PC-9 (cell line): ENCODE measurements around the gene NUDT9. TPM values are rescaled to one million over a fixed set of nuclear protein-coding genes. Genes with fewer than 3 reads are reported as not detected.
"Not testable (repeated sequence)": the region's sequence is repeated elsewhere in the genome, so short reads cannot be mapped to it uniquely, and the experiment has no call there.

ENCODE experiments used
- BruUV-seq: library from RNA; stranded (reverse); fragments of 400-500 nt; replicated peaks from 2 replicates; lab custom pipeline; 2021; lab: Mats Ljungman, UMichigan
- CTCF ChIA-PET: fragments of 300-600 bp; sonication (Branson Sonifier 250); formaldehyde crosslinking; loops from one replicate; lab custom pipeline; 2022; ENCODE audit warnings: antibody characterized with exemption; lab: Charles Lee
- POLR2A ChIA-PET: fragments of 300-600 bp; sonication (Branson Sonifier 250); formaldehyde crosslinking; loops from one replicate; lab custom pipeline; 2022; ENCODE audit warnings: antibody characterized with exemption; ENCODE audit not compliant: unreplicated experiment; lab: Charles Lee
- DNase-seq, 2 experiments: peaks; one replicate each; pipeline versions ENCODE4 v3.0.0 to v3.0.0-alpha.2; 2015 to 2022; ENCODE audit warnings: mixed read lengths in 1 of 2
- H2AFZ ChIP-seq: fragments of 200-600 bp; sonication (generic); 2 replicates; pipeline ENCODE4 v1.8.1; 2017; ENCODE audit warnings: antibody characterized with exemption
- H3F3A ChIP-seq: fragments of 200-600 bp; sonication (generic); 2 replicates; pipeline ENCODE4 v1.8.1; 2017; ENCODE audit warnings: antibody characterized with exemption, mild to moderate bottlenecking, low read depth; ENCODE audit not compliant: insufficient read depth
- H3K27ac ChIP-seq: fragments of 200-600 bp; sonication (generic); 2 replicates; pipeline ENCODE4 v1.6.1; 2016; ENCODE audit warnings: mixed run types
- H3K27me3 ChIP-seq: fragments of 200-600 bp; sonication (generic); 2 replicates; pipeline ENCODE4 v1.6.1; 2016; ENCODE audit warnings: low read depth, mixed run types; ENCODE audit not compliant: insufficient read depth
- H3K36me3 ChIP-seq: fragments of 200-600 bp; sonication (generic); 2 replicates; pipeline ENCODE4 v1.6.1; 2016; ENCODE audit warnings: low read depth, mixed run types
- H3K4me1 ChIP-seq: fragments of 200-600 bp; sonication (generic); replicated peaks from 2 replicates; pipeline ENCODE4 v1.6.1; 2016; ENCODE audit warnings: mixed run types; ENCODE audit not compliant: insufficient read depth
- H3K4me2 ChIP-seq: fragments of 200-600 bp; sonication (generic); 2 replicates; pipeline ENCODE4 v1.6.1; 2017; ENCODE audit warnings: mixed run types
- H3K4me3 ChIP-seq: fragments of 200-600 bp; sonication (generic); 2 replicates; pipeline ENCODE4 v1.6.1; 2016; ENCODE audit warnings: mixed run types
- H3K79me2 ChIP-seq: fragments of 200-600 bp; sonication (generic); 2 replicates; pipeline ENCODE4 v1.6.1; 2017; ENCODE audit warnings: low read depth, mixed run types
- H3K9me2 ChIP-seq: fragments of 200-600 bp; sonication (generic); 2 replicates; pipeline ENCODE4 v1.8.1; 2017; ENCODE audit warnings: mild to moderate bottlenecking; ENCODE audit not compliant: insufficient read depth
- H3K9me3 ChIP-seq: fragments of 200-600 bp; sonication (generic); 2 replicates; pipeline ENCODE4 v1.8.1; 2016; ENCODE audit warnings: low read depth; ENCODE audit not compliant: insufficient read depth
- H4K20me1 ChIP-seq: fragments of 200-600 bp; sonication (generic); 2 replicates; pipeline ENCODE4 v1.8.1; 2017; ENCODE audit not compliant: insufficient read depth
- EZH2 ChIP-seq: fragments of 200-600 bp; sonication (generic); IDR thresholded peaks from 2 replicates; pipeline ENCODE4 v1.8.0; 2017; ENCODE audit warnings: antibody characterized with exemption, low read depth
- intact Hi-C: fragments of 100-400 bp; cut with micrococcal nuclease; formaldehyde crosslinking; loops from one replicate; pipeline ENCODE4 v1.10.0; 2022; ENCODE audit not compliant: unreplicated experiment
- total RNA-seq: library from RNA; stranded (reverse); gene quantifications from 2 replicates; pipeline ENCODE4 v1.2.3, GENCODE V29; 2021
- TF ChIP-seq, protein P1 (sequence below): fragments of 200-600 bp; sonication (generic); conservative IDR thresholded peaks from 2 replicates; pipeline ENCODE4 v1.6.1; 2017; ENCODE audit warnings: mixed run types, antibody characterized with exemption, mild to moderate bottlenecking, moderate library complexity

Gene NUDT9
- total RNA-seq, 1 experiment from 2014 or later = 14.7 TPM

DNA sequence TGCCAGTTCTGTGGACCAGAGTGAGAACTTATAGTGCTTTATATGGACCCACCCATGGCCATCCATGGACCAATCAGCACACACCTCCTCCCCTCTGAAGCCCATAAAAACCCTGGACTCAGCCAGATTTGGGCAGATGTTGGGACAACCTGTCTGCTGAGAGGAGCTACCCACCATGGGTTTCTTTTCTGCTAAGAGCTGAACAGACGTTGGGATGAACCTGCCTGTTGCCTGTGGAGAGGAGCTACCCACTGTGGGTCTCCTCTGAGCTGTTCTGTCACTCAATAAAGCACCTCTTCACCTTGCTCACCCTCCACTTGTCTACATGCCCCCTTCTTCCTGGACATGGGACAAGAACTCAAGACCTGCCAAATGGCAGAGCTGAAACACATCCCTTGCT lies 22.4 kb upstream of the NUDT9 start:
- no peaks in the 10 kb centered on the region for H3K9me2 ChIP-seq
- H3K4me3 ChIP-seq = no peak overlapping the region
- no peak overlapping the region for H3K27ac ChIP-seq
- H2AFZ ChIP-seq = no peak overlapping the region
- no peaks in the 10 kb centered on the region for H3K36me3 ChIP-seq
- no peaks in the 10 kb centered on the region for H3K9me3 ChIP-seq
- POLR2A ChIA-PET = no interaction called here
- no peak for DNase-seq
- H3K79me2 ChIP-seq = no peaks in the 10 kb centered on the region
- H3K4me1 ChIP-seq = no peaks in the 10 kb centered on the region
- H3K27me3 ChIP-seq = no peaks in the 10 kb centered on the region
- BruUV-seq = no TSS peak
- H4K20me1 ChIP-seq = no peaks in the 10 kb centered on the region
- TF ChIP-seq EZH2 = no peak
- TF ChIP-seq, protein P1, sequence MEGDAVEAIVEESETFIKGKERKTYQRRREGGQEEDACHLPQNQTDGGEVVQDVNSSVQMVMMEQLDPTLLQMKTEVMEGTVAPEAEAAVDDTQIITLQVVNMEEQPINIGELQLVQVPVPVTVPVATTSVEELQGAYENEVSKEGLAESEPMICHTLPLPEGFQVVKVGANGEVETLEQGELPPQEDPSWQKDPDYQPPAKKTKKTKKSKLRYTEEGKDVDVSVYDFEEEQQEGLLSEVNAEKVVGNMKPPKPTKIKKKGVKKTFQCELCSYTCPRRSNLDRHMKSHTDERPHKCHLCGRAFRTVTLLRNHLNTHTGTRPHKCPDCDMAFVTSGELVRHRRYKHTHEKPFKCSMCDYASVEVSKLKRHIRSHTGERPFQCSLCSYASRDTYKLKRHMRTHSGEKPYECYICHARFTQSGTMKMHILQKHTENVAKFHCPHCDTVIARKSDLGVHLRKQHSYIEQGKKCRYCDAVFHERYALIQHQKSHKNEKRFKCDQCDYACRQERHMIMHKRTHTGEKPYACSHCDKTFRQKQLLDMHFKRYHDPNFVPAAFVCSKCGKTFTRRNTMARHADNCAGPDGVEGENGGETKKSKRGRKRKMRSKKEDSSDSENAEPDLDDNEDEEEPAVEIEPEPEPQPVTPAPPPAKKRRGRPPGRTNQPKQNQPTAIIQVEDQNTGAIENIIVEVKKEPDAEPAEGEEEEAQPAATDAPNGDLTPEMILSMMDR = no peak
- CTCF ChIA-PET = no interaction called here
- H3K4me2 ChIP-seq = no peak overlapping the region
- intact Hi-C loops = no loop called here
- H3F3A ChIP-seq = no peaks in the 10 kb centered on the region

DNA sequence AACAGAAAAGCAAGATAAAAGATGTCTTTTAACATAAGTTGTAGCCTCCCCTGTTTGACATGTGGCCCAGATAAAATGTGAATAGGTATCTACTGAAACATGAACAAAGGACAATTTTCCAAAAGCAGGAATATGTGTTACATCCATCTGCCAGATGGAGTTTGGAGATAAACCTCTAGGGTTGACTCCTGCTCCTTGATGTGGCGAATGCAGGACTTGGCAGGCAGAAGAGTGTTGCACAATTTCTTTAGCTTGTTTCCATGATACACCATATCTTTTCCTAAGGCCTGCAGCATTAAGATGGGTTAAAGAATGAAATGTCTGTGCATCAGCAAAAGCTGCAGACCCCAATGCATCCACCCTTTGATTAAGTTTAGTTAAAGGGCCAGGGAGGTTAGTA lies 18.6 kb upstream of the NUDT9 start:
- H3K79me2 ChIP-seq, H3K4me1 ChIP-seq, H3K4me3 ChIP-seq, H3F3A ChIP-seq, DNase-seq, H3K27me3 ChIP-seq, BruUV-seq, H3K4me2 ChIP-seq, POLR2A ChIA-PET, H2AFZ ChIP-seq, H4K20me1 ChIP-seq, H3K9me2 ChIP-seq, intact Hi-C loops, H3K27ac ChIP-seq, H3K36me3 ChIP-seq, CTCF ChIA-PET, H3K9me3 ChIP-seq: not testable (repeated sequence)

GRCh38 chr4:87405211-87405820 lies 17.1 kb upstream of the NUDT9 start:
- Histone ChIP-seq H3K9me2 (no peaks in the 10 kb centered on the region), H3K4me1 (no peaks in the 10 kb centered on the region), H3K27me3 (no peaks in the 10 kb centered on the region), H4K20me1 (no peaks in the 10 kb centered on the region), H3K27ac (no peak overlapping the region), H2AFZ (no peak overlapping the region), H3K4me3 (no peak overlapping the region), H3K4me2 (no peak overlapping the region), H3K79me2 (no peaks in the 10 kb centered on the region), H3K36me3 (no peaks in the 10 kb centered on the region), H3F3A (no peaks in the 10 kb centered on the region), H3K9me3 (no peaks in the 10 kb centered on the region)
- intact Hi-C loops = no loop called here
- POLR2A ChIA-PET = no interaction called here
- CTCF ChIA-PET = no interaction called here
- no peak for DNase-seq
- no TSS peak for BruUV-seq
- TF ChIP-seq, protein P1 = no peak
- no peak for TF ChIP-seq EZH2

DNA sequence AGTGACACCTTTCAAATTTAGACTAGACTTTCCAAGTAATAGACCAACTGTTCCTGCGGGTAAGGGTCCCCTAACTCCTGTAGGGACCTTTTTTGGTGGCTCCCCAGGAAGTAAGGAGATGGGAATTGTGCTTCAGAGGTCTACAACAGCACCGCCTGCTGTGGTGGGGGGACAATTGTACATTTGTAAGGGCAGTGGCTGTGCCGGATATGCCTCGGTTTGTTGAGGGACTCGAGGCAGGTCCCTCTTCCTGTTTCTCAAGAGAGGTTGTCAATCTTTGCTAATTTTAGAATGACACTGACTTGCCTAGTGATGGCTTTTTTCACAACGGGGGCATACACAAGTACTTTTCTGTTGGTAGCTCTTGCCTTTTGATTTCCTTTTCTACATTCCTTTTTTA lies 15.9 kb upstream of the NUDT9 start:
- Histone ChIP-seq H3F3A (no peaks in the 10 kb centered on the region), H3K36me3 (no peaks in the 10 kb centered on the region), H3K9me3 (no peaks in the 10 kb centered on the region), H4K20me1 (no peaks in the 10 kb centered on the region), H3K4me1 (no peaks in the 10 kb centered on the region), H3K9me2 (no peaks in the 10 kb centered on the region), H2AFZ (no peak overlapping the region), H3K27ac (no peak overlapping the region), H3K4me3 (no peak overlapping the region), H3K79me2 (no peaks in the 10 kb centered on the region), H3K4me2 (no peak overlapping the region), H3K27me3 (no peaks in the 10 kb centered on the region)
- POLR2A ChIA-PET = interaction anchor here (0.6 kb wide), 1 partner anchor 1750 kb away, joined by 3 read pairs; no protein-coding TSS in a partner anchor
- no peak for DNase-seq
- CTCF ChIA-PET = no interaction called here
- no TSS peak for BruUV-seq
- TF ChIP-seq, protein P1 = no peak
- intact Hi-C loops = no loop called here

- DNase-seq, H3K36me3 ChIP-seq: not testable (repeated sequence)
- POLR2A ChIA-PET = interaction anchor here (0.6 kb wide), 1 partner anchor 1751 kb away, joined by 3 read pairs; no protein-coding TSS in a partner anchor
Measured at GRCh38 chr4:87406902-87407301, 15.5 kb upstream of the NUDT9 start.

More at GRCh38 chr4:87406902-87407301, 15.5 kb upstream of the NUDT9 start:
- CTCF ChIA-PET, H3K4me2 ChIP-seq, H3K4me3 ChIP-seq, BruUV-seq, H3K9me2 ChIP-seq, H3K27me3 ChIP-seq, H3K4me1 ChIP-seq, H4K20me1 ChIP-seq, intact Hi-C loops, H3K9me3 ChIP-seq, H3F3A ChIP-seq, H3K27ac ChIP-seq, H3K79me2 ChIP-seq, H2AFZ ChIP-seq: not testable (repeated sequence)
